ENCODE data around the gene KIF27.

- TF ChIP-seq POLR2A (IDR thresholded peaks at IDR 0.05) (no peak), CTCF (IDR thresholded peaks at IDR 0.05) (no peak), EP300 (IDR thresholded peaks at IDR 0.05) (no peak)
Measured at GRCh38 chr9:83934569-83935275, 13.5 kb upstream of the KIF27 start.

Measured in tibial nerve (tissue), 4 donors.